Measurements from ENCODE around the gene DPM3. TPM values are rescaled to one million over a fixed set of nuclear protein-coding genes. Genes with fewer than 3 reads are reported as not detected.
A peak's percentile ranks its signal among the peaks of the same experiment; 100 is the strongest.
"Not testable (repeated sequence)": the region's sequence is repeated elsewhere in the genome, so short reads cannot be mapped to it uniquely, and the experiment has no call there.

The DPM3 gene
- total RNA-seq: 100 to 1,000 TPM in 1 of 6 experiments, 10 to 100 TPM in 5; 50.4 to 106 (median 60.4) TPM
- long read RNA-seq, transcript DPM3-203 (2 exons, 409 nt): major isoform, 16 of 30 reads
- long read RNA-seq, transcript DPM3-201 (2 exons, 486 nt): minor isoform, 7 of 30 reads
- long read RNA-seq, transcript DPM3-202 (1 exons, 517 nt): minor isoform, 7 of 30 reads
- long read RNA-seq, partial matches to known transcripts: 0 of 30 reads
- long read RNA-seq, other reads (novel, unspliced or antisense): 0 of 30 reads

- WGBS (ENCODE audit: insufficient coverage, low coverage, low lambda C conversion rate, missing lambda C conversion rate): 0% methylated on average over 20 of the region's 42 CpGs
- Histone ChIP-seq H3K4me1 (peaks cover 0 to 13% (median 6%) of the 10 kb centered on the region in 4 donors), H3K4me3 (peak within 1 kb of the TSS; percentile 81 to 97 (median 87)), H3K27me3 (no peaks in the 10 kb centered on the region), H3K36me3 (no peaks in the 10 kb centered on the region), H3K9me3 (no peaks in the 10 kb centered on the region), H3K27ac (peak within 1 kb of the TSS; percentile 81 to 94 (median 87))
- DNase-seq (peak; percentile 94 to 96 (median 94)), ATAC-seq (peak; percentile 58 to 71 (median 67))
- intact Hi-C loops (cut with DNase I): no loop called here
- TF ChIP-seq CTCF (IDR thresholded peaks at IDR 0.05) (no peak), POLR2A (IDR thresholded peaks at IDR 0.05) (peak; percentile 69)
These were observed at the start of gene DPM3 for GRCh38 chr1:155139895-155140629. DPM3 (minus strand) TSS chr1:155140531; CDS start chr1:155140240, 291 bp downstream.

GRCh38 chr1:155189926-155190325, 49.6 kb upstream of the DPM3 start:
- ATAC-seq; H3K4me3 ChIP-seq; intact Hi-C loops (cut with DNase I); H3K36me3 ChIP-seq; DNase-seq; H3K27ac ChIP-seq; H3K9me3 ChIP-seq; H3K27me3 ChIP-seq: not testable (repeated sequence)
- 88% methylated on average over 19 of the region's 45 CpGs for WGBS (ENCODE audit: insufficient coverage, low coverage, low lambda C conversion rate, missing lambda C conversion rate)
- peaks cover 0 to 20% (median 2%) of the 10 kb centered on the region in 4 donors for H3K4me1 ChIP-seq

GRCh38 chr1:155188268-155188667, 47.9 kb upstream of the DPM3 start:
- ATAC-seq (no peak), DNase-seq (peak in 1 of 3 donors; percentile 30)
- Histone ChIP-seq H3K27me3 (no peaks in the 10 kb centered on the region), H3K4me1 (peaks cover 0 to 4% (median 0%) of the 10 kb centered on the region in 4 donors), H3K36me3 (no peaks in the 10 kb centered on the region), H3K9me3 (no peaks in the 10 kb centered on the region), H3K4me3 (no peak overlapping the region), H3K27ac (no peak overlapping the region)
- WGBS (ENCODE audit: insufficient coverage, low coverage, low lambda C conversion rate, missing lambda C conversion rate): 88% methylated on average over 1 of the region's 14 CpGs
- TF ChIP-seq CTCF (IDR thresholded peaks at IDR 0.05) (no peak), POLR2A (IDR thresholded peaks at IDR 0.05) (no peak)
- intact Hi-C loops (cut with DNase I): no loop called here

- Histone ChIP-seq H3K9me3 (no peaks in the 10 kb centered on the region), H3K4me3 (no peak overlapping the region), H3K27ac (no peak overlapping the region), H3K27me3 (no peaks in the 10 kb centered on the region), H3K36me3 (no peaks in the 10 kb centered on the region), H3K4me1 (no peaks in the 10 kb centered on the region)
- 29% methylated on average over 2 of the region's 16 CpGs for WGBS (ENCODE audit: insufficient coverage, low coverage, low lambda C conversion rate, missing lambda C conversion rate)
- DNase-seq: peak in 2 of 3 donors; percentile 8 to 18
- intact Hi-C loops (cut with DNase I): no loop called here
- no peak for ATAC-seq
- TF ChIP-seq CTCF (IDR thresholded peaks at IDR 0.05) (no peak), POLR2A (IDR thresholded peaks at IDR 0.05) (no peak)
These were observed 47.1 kb upstream of the DPM3 start for GRCh38 chr1:155187456-155187891.

Measured in right lobe of liver (tissue), 6 donors.